ENCODE measurements around the gene EXOC6B.

- TF ChIP-seq CTCF (conservative IDR thresholded peaks at IDR 0.05) = no peak
- no peak for TF ChIP-seq EZH2 (IDR thresholded peaks at IDR 0.05; ENCODE audit: low read depth)
Measured at GRCh38 chr2:72734432-72734831, 91.4 kb downstream of the EXOC6B start.
